ENCODE measurements around the gene PTGFRN. TPM values are rescaled to one million over a fixed set of nuclear protein-coding genes. Genes with fewer than 3 reads are reported as not detected.

PTGFRN gene
- polyA plus RNA-seq, 2 donors = 25.9 to 37.2 TPM

- Histone ChIP-seq H3K27me3 (ENCODE audit: control insufficient read depth in 1 of 2, insufficient read depth in 2 of 2, low read length in 2 of 2) (no peaks in the 10 kb centered on the region), H3K4me1 (ENCODE audit: control insufficient read depth in 2 of 2, insufficient read depth in 2 of 2, low read length in 1 of 2) (no peaks in the 10 kb centered on the region), H3K9me3 (ENCODE audit: control insufficient read depth in 2 of 2, insufficient read depth in 1 of 2, low read depth in 1 of 2, low read length in 1 of 2) (no peaks in the 10 kb centered on the region), H3K36me3 (ENCODE audit: control insufficient read depth in 2 of 2, insufficient read depth in 2 of 2, low read length in 1 of 2) (no peaks in the 10 kb centered on the region), H3K4me3 (ENCODE audit: low read depth in 1 of 2, low read length in 2 of 2) (no peak overlapping the region), H3K27ac (ENCODE audit: low read depth in 2 of 2, low read length in 1 of 2) (no peak overlapping the region)
- WGBS, 2 donors = 89 to 91% methylated on average over 3 of the region's 3 CpGs
These were observed 122.5 kb downstream of the PTGFRN start for GRCh38 chr1:117032266-117032665.

- Histone ChIP-seq H3K36me3 (ENCODE audit: control insufficient read depth in 2 of 2, insufficient read depth in 2 of 2, low read length in 1 of 2) (no peaks in the 10 kb centered on the region), H3K9me3 (ENCODE audit: control insufficient read depth in 2 of 2, insufficient read depth in 1 of 2, low read depth in 1 of 2, low read length in 1 of 2) (no peaks in the 10 kb centered on the region), H3K27me3 (ENCODE audit: control insufficient read depth in 1 of 2, insufficient read depth in 2 of 2, low read length in 2 of 2) (no peaks in the 10 kb centered on the region), H3K27ac (ENCODE audit: low read depth in 2 of 2, low read length in 1 of 2) (no peak overlapping the region), H3K4me3 (ENCODE audit: low read depth in 1 of 2, low read length in 2 of 2) (no peak overlapping the region), H3K4me1 (ENCODE audit: control insufficient read depth in 2 of 2, insufficient read depth in 2 of 2, low read length in 1 of 2) (no peaks in the 10 kb centered on the region)
- WGBS, 2 donors = 74 to 76% methylated on average over 11 of the region's 11 CpGs
These were observed 123.2 kb downstream of the PTGFRN start for GRCh38 chr1:117032681-117033539.

GRCh38 chr1:117033772-117034171 is 124.1 kb downstream of the PTGFRN start:
- H3K36me3 ChIP-seq (ENCODE audit: control insufficient read depth in 2 of 2, insufficient read depth in 2 of 2, low read length in 1 of 2) = no peaks in the 10 kb centered on the region
- 76 to 83% methylated on average over 7 of the region's 7 CpGs for WGBS, 2 donors
- H3K4me1 ChIP-seq (ENCODE audit: control insufficient read depth in 2 of 2, insufficient read depth in 2 of 2, low read length in 1 of 2) = no peaks in the 10 kb centered on the region
- H3K27ac ChIP-seq (ENCODE audit: low read depth in 2 of 2, low read length in 1 of 2) = no peak overlapping the region
- H3K27me3 ChIP-seq (ENCODE audit: control insufficient read depth in 1 of 2, insufficient read depth in 2 of 2, low read length in 2 of 2) = no peaks in the 10 kb centered on the region
- no peaks in the 10 kb centered on the region for H3K9me3 ChIP-seq (ENCODE audit: control insufficient read depth in 2 of 2, insufficient read depth in 1 of 2, low read depth in 1 of 2, low read length in 1 of 2)
- no peak overlapping the region for H3K4me3 ChIP-seq (ENCODE audit: low read depth in 1 of 2, low read length in 2 of 2)

- Histone ChIP-seq H3K4me3 (ENCODE audit: low read depth in 1 of 2, low read length in 2 of 2) (no peak overlapping the region), H3K4me1 (ENCODE audit: control insufficient read depth in 2 of 2, insufficient read depth in 2 of 2, low read length in 1 of 2) (no peaks in the 10 kb centered on the region), H3K27me3 (ENCODE audit: control insufficient read depth in 1 of 2, insufficient read depth in 2 of 2, low read length in 2 of 2) (no peaks in the 10 kb centered on the region), H3K9me3 (ENCODE audit: control insufficient read depth in 2 of 2, insufficient read depth in 1 of 2, low read depth in 1 of 2, low read length in 1 of 2) (no peaks in the 10 kb centered on the region), H3K27ac (ENCODE audit: low read depth in 2 of 2, low read length in 1 of 2) (no peak overlapping the region), H3K36me3 (ENCODE audit: control insufficient read depth in 2 of 2, insufficient read depth in 2 of 2, low read length in 1 of 2) (no peaks in the 10 kb centered on the region)
- 90 to 91% methylated on average over 7 of the region's 7 CpGs for WGBS, 2 donors
These were observed 125.1 kb downstream of the PTGFRN start for GRCh38 chr1:117034791-117035290.

GRCh38 chr1:117036018-117036461 is 126.3 kb downstream of the PTGFRN start:
- 80 to 85% methylated on average over 6 of the region's 6 CpGs for WGBS, 2 donors
- no peak overlapping the region for H3K27ac ChIP-seq (ENCODE audit: low read depth in 2 of 2, low read length in 1 of 2)
- no peaks in the 10 kb centered on the region for H3K36me3 ChIP-seq (ENCODE audit: control insufficient read depth in 2 of 2, insufficient read depth in 2 of 2, low read length in 1 of 2)
- H3K9me3 ChIP-seq (ENCODE audit: control insufficient read depth in 2 of 2, insufficient read depth in 1 of 2, low read depth in 1 of 2, low read length in 1 of 2) = no peaks in the 10 kb centered on the region
- no peak overlapping the region for H3K4me3 ChIP-seq (ENCODE audit: low read depth in 1 of 2, low read length in 2 of 2)
- no peaks in the 10 kb centered on the region for H3K4me1 ChIP-seq (ENCODE audit: control insufficient read depth in 2 of 2, insufficient read depth in 2 of 2, low read length in 1 of 2)
- no peaks in the 10 kb centered on the region for H3K27me3 ChIP-seq (ENCODE audit: control insufficient read depth in 1 of 2, insufficient read depth in 2 of 2, low read length in 2 of 2)

- Histone ChIP-seq H3K27me3 (ENCODE audit: control insufficient read depth in 1 of 2, insufficient read depth in 2 of 2, low read length in 2 of 2) (no peaks in the 10 kb centered on the region), H3K4me1 (ENCODE audit: control insufficient read depth in 2 of 2, insufficient read depth in 2 of 2, low read length in 1 of 2) (no peaks in the 10 kb centered on the region), H3K9me3 (ENCODE audit: control insufficient read depth in 2 of 2, insufficient read depth in 1 of 2, low read depth in 1 of 2, low read length in 1 of 2) (no peaks in the 10 kb centered on the region), H3K27ac (ENCODE audit: low read depth in 2 of 2, low read length in 1 of 2) (no peak overlapping the region), H3K4me3 (ENCODE audit: low read depth in 1 of 2, low read length in 2 of 2) (no peak overlapping the region), H3K36me3 (ENCODE audit: control insufficient read depth in 2 of 2, insufficient read depth in 2 of 2, low read length in 1 of 2) (no peaks in the 10 kb centered on the region)
- WGBS, 2 donors = 32 to 67% methylated on average over 1 of the region's 1 CpG
These were observed 128.1 kb downstream of the PTGFRN start for GRCh38 chr1:117037802-117038201.

- Histone ChIP-seq H3K27ac (ENCODE audit: low read depth in 2 of 2, low read length in 1 of 2) (no peak overlapping the region), H3K4me1 (ENCODE audit: control insufficient read depth in 2 of 2, insufficient read depth in 2 of 2, low read length in 1 of 2) (no peaks in the 10 kb centered on the region), H3K4me3 (ENCODE audit: low read depth in 1 of 2, low read length in 2 of 2) (no peak overlapping the region), H3K27me3 (ENCODE audit: control insufficient read depth in 1 of 2, insufficient read depth in 2 of 2, low read length in 2 of 2) (no peaks in the 10 kb centered on the region), H3K36me3 (ENCODE audit: control insufficient read depth in 2 of 2, insufficient read depth in 2 of 2, low read length in 1 of 2) (no peaks in the 10 kb centered on the region), H3K9me3 (ENCODE audit: control insufficient read depth in 2 of 2, insufficient read depth in 1 of 2, low read depth in 1 of 2, low read length in 1 of 2) (no peaks in the 10 kb centered on the region)
- 91 to 92% methylated on average over 6 of the region's 6 CpGs for WGBS, 2 donors
These were observed 128.5 kb downstream of the PTGFRN start for GRCh38 chr1:117038236-117038635.

Other genes starting within 250 kb of the PTGFRN start
- gene IGSF3, start 242.2 kb upstream of the PTGFRN start, polyA plus RNA-seq = 10 to 100 TPM; 11.0 to 15.5 TPM
- gene CD2, start 155.5 kb upstream of the PTGFRN start, polyA plus RNA-seq = 1 to 10 TPM; 4.8 to 5.4 TPM
- 1 to 10 TPM; 1.5 to 2.9 TPM for gene CD101, start 91.8 kb downstream of the PTGFRN start, polyA plus RNA-seq
- 1 to 10 TPM; 5.7 to 6.7 TPM for gene TTF2, start 150.4 kb downstream of the PTGFRN start, polyA plus RNA-seq
- 1 to 10 TPM; 1.2 to 3.0 TPM for gene TRIM45, start 211.8 kb downstream of the PTGFRN start, polyA plus RNA-seq